ENCODE data around the gene KLHL6.
A peak's percentile ranks its signal among the peaks of the same experiment; 100 is the strongest.
"Not testable (repeated sequence)": the region's sequence is repeated elsewhere in the genome, so short reads cannot be mapped to it uniquely, and the experiment has no call there.

The KLHL6 gene

DNA sequence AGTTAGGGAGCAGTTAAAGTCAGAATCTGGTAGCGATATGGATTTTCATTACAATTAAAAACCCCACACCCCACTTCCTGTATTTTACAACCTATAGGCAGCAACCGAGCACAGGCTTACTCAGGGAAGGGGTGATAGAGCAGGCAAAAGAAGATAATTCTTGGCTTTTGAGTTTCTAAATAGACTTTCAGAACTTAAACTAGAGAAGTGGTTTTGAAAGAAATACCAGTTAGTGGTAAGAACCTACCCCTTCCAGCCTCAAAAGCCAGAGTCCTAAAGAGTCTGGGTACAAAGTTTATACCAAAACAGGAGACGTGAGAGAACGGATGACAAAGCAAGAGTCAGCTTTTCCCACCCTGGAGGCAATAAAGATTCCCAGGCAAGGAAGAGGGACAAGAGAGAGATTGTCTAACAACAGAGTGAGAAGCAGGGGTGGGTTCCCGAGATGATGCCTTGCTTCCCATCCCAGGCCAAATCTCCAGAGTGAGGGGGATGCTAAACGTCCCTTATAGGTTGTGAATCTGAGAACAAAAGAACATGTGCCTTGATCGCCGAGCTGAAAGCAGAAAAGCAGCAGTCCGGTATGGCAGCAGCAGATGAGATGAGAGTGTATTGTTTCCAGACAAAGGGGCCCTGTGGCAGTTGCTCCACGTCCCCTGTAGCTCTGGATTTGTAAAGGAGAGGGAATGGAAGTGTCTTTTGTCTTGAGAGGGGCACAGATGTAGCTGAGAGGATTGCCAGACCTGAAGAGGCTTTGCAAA, 36.8 kb downstream of the KLHL6 start:
- Histone ChIP-seq H3K4me1 (ENCODE audit: control insufficient read depth, insufficient read depth, low read length, unreplicated experiment) (no peaks in the 10 kb centered on the region), H3K36me3 (ENCODE audit: insufficient read depth, low read length) (no peaks in the 10 kb centered on the region), H3K79me2 (ENCODE audit: control insufficient read depth, insufficient read depth, low read length, unreplicated experiment) (no peaks in the 10 kb centered on the region), H3K27ac (ENCODE audit: low read depth, low read length) (no peak overlapping the region), H3K4me3 (ENCODE audit: low read depth, low read length) (no peak overlapping the region), H3K27me3 (ENCODE audit: insufficient read depth, low read length) (peaks cover 48% of the 10 kb centered on the region), H2AFZ (ENCODE audit: low read length, unreplicated experiment) (no peak overlapping the region)

DNA sequence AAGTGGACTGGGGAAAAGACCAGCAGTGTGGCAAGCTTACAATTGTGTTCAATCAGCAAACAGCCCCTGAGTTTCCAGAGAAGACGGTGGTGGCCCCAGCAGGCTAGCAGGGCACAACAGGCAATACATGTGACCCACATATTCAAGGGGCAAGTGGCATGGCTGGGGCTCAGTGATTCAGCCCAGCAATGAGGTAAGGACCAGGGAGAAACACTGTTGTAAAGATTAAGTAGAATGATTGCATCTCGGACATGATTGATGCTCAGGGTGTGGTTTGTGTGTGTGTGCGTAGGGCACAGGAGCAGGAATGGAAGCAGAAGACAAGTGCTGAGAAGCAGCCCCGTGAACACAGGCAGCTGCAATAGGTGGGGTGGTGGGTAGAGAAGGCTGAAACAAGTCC, 37.9 kb downstream of the KLHL6 start:
- H3K4me1 ChIP-seq (ENCODE audit: control insufficient read depth, insufficient read depth, low read length, unreplicated experiment) = no peaks in the 10 kb centered on the region
- no peak overlapping the region for H3K27ac ChIP-seq (ENCODE audit: low read depth, low read length)
- H2AFZ ChIP-seq (ENCODE audit: low read length, unreplicated experiment) = no peak overlapping the region
- H3K27me3 ChIP-seq (ENCODE audit: insufficient read depth, low read length) = peaks cover 48% of the 10 kb centered on the region
- H3K4me3 ChIP-seq (ENCODE audit: low read depth, low read length) = no peak overlapping the region
- H3K79me2 ChIP-seq (ENCODE audit: control insufficient read depth, insufficient read depth, low read length, unreplicated experiment) = no peaks in the 10 kb centered on the region
- H3K36me3 ChIP-seq (ENCODE audit: insufficient read depth, low read length) = no peaks in the 10 kb centered on the region

DNA sequence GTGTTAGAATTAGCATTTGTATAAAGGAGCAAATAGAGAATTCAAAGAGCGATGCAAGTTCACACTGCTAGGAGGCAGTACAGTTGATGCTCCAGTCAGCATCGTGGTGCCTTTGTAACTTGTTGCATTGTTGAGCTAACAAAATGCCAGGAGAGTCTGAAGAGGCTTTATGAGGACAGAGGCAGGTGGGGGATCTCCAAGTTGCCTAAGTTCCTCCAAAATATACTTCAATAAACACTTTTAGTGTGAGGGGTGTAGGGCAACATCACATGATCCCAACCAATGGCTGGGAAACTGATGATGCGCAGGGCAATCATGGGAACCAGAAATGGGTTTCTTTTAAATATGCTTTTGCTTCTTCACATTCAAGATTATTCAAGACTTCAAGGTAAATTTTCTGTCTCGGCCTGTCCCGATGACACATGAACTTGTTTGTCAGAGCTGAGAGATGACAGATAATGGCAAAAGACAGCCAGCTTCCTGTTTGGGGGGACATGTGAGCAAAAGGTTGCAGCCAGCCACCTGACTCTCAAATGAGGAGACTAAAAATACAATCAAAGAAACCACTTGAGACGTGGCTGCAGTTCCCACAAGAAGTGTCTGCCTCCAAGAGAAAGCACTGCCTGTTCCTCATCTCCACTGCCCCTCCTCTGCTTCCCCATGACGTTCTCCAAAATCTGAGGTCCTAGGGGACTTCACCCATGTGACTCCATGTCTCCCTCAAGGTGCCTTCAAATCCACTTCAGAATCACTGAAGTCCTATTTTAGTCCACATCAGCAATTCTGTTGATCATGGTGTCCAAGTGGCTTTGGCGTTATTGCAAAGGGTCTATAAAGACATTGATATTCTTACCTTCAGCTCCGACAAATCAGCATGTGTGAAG, 39.3 kb downstream of the KLHL6 start:
- Histone ChIP-seq H3K4me1 (ENCODE audit: control insufficient read depth, insufficient read depth, low read length, unreplicated experiment) (no peaks in the 10 kb centered on the region), H3K27me3 (ENCODE audit: insufficient read depth, low read length) (peaks cover 48% of the 10 kb centered on the region), H3K79me2 (ENCODE audit: control insufficient read depth, insufficient read depth, low read length, unreplicated experiment) (no peaks in the 10 kb centered on the region), H3K36me3 (ENCODE audit: insufficient read depth, low read length) (no peaks in the 10 kb centered on the region), H2AFZ (ENCODE audit: low read length, unreplicated experiment) (no peak overlapping the region), H3K27ac (ENCODE audit: low read depth, low read length) (no peak overlapping the region), H3K4me3 (ENCODE audit: low read depth, low read length) (no peak overlapping the region)

DNA sequence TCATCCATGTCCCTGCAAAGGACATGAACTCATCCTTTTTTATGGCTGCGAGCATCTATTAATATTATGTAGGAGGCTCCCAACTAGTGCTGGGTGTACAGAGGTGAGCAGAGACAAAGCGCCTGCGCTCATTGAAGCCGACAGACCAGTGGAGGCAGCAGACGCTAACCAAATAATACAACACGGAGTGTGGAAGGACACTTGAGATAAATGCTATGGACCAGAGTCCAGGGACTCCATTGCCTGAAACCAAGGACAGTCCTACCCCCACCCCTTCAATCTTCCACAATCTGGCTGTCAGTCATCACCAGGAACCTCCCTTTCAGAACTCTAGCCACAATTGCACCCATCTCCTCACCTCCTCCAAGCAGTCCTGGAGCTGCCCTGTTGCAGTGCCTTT, 41.5 kb downstream of the KLHL6 start:
- H3K27ac ChIP-seq (ENCODE audit: low read depth, low read length) = no peak overlapping the region
- no peak overlapping the region for H2AFZ ChIP-seq (ENCODE audit: low read length, unreplicated experiment)
- no peak overlapping the region for H3K4me3 ChIP-seq (ENCODE audit: low read depth, low read length)
- no peaks in the 10 kb centered on the region for H3K4me1 ChIP-seq (ENCODE audit: control insufficient read depth, insufficient read depth, low read length, unreplicated experiment)
- H3K36me3 ChIP-seq (ENCODE audit: insufficient read depth, low read length) = no peaks in the 10 kb centered on the region
- H3K79me2 ChIP-seq (ENCODE audit: control insufficient read depth, insufficient read depth, low read length, unreplicated experiment) = no peaks in the 10 kb centered on the region
- H3K27me3 ChIP-seq (ENCODE audit: insufficient read depth, low read length) = peaks cover 44% of the 10 kb centered on the region

DNA sequence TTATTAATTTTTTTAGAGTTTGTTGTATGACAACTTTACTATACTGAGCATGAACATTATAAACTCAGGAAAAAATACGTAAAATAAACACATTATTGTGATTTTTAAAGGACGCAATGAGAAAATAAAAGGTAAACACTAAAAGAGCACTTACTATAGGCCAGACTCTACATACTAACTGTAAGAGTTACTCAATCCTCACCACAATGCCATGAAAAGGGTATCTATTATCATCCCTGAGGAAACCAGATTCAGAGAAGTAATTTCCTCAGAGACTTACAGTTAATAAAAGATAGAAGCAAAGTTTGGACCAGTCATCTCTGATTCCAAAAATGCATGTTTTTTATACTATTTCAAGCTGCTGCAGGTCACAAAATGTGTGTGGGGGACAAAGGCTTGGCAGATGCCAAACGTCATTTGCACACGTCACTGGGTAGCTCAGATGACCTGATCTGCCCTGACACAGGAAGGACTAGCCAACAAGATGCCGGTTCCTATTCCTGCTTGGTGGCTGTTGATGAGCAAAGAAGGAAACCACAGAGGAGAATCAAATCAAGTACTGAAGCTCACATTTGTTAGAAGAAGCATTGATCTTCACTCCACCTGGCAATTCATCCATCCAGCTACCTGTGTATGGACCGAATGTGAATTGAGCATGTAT, 42.3 kb downstream of the KLHL6 start:
- Histone ChIP-seq H3K36me3 (ENCODE audit: insufficient read depth, low read length) (no peaks in the 10 kb centered on the region), H2AFZ (ENCODE audit: low read length, unreplicated experiment) (peak overlapping the region; percentile 14), H3K4me3 (ENCODE audit: low read depth, low read length) (no peak overlapping the region), H3K27ac (ENCODE audit: low read depth, low read length) (no peak overlapping the region), H3K79me2 (ENCODE audit: control insufficient read depth, insufficient read depth, low read length, unreplicated experiment) (no peaks in the 10 kb centered on the region), H3K4me1 (ENCODE audit: control insufficient read depth, insufficient read depth, low read length, unreplicated experiment) (no peaks in the 10 kb centered on the region), H3K27me3 (ENCODE audit: insufficient read depth, low read length) (peaks cover 35% of the 10 kb centered on the region)

DNA sequence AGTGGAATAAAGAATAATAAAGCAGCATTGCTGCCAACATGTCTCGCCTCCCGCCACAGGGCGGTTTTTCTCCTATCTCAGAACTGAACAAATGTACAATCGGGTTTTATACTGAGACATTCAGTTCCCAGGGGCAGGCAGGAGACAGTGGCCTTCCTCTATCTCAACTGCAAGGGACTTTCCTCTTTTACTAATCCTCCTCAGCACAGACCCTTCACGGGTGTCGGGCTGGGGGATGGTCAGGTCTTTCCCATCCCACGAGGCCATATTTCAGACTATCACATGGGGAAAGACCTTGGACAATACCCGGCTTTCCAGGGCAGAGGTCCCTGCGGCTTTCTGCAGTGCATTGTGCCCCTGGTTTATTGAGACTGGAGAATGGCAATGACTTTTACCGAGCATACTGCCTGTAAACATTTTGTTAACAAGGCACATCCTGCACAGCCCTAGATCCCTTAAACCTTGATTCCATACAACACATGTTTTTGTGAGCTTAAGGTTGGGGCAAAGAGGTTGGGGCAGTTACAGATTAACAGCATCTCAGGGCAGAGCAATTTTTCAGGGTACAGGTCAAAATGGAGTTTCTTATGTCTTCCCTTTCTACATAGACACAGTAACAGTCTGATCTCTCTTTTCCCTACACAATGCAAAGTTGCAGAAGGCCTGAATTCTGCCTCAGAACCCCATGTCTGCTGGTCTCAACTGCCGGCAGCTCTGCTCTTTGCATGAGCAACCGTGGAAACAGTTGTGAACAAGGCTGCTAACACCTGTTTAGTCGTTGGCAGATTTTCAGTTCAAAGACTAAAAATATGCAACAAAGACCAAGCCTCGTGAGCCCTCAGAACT, 44.0 kb downstream of the KLHL6 start:
- not testable (repeated sequence) for H3K4me3 ChIP-seq (ENCODE audit: low read depth, low read length); H3K27ac ChIP-seq (ENCODE audit: low read depth, low read length); H3K79me2 ChIP-seq (ENCODE audit: control insufficient read depth, insufficient read depth, low read length, unreplicated experiment); H3K4me1 ChIP-seq (ENCODE audit: control insufficient read depth, insufficient read depth, low read length, unreplicated experiment); H3K36me3 ChIP-seq (ENCODE audit: insufficient read depth, low read length); H2AFZ ChIP-seq (ENCODE audit: low read length, unreplicated experiment)
- peaks cover 21% of the 10 kb centered on the region for H3K27me3 ChIP-seq (ENCODE audit: insufficient read depth, low read length)

DNA sequence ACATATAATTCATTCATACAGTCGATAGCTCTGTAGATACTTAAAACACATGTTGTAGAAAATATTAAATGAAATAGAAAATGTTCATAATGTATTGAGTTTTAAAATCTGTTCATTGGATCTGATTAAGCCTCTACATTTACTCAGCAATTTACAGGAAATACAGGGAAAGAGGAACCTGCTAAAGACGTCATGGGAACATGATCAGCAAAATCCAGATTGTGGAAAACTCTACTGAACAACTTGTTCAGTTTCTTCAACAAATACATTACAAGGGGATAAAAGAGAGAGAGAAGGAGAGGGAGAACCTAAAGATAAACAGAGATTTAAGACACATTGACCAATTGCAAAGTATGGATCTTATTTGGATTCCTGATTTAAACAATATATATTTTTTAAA, 46.7 kb downstream of the KLHL6 start:
- H3K4me3 ChIP-seq (ENCODE audit: low read depth, low read length) = no peak overlapping the region
- H3K36me3 ChIP-seq (ENCODE audit: insufficient read depth, low read length) = no peaks in the 10 kb centered on the region
- no peaks in the 10 kb centered on the region for H3K4me1 ChIP-seq (ENCODE audit: control insufficient read depth, insufficient read depth, low read length, unreplicated experiment)
- H2AFZ ChIP-seq (ENCODE audit: low read length, unreplicated experiment) = no peak overlapping the region
- no peak overlapping the region for H3K27ac ChIP-seq (ENCODE audit: low read depth, low read length)
- peaks cover 8% of the 10 kb centered on the region; the same call in 1 of the 2 replicates for H3K27me3 ChIP-seq (ENCODE audit: insufficient read depth, low read length)
- H3K79me2 ChIP-seq (ENCODE audit: control insufficient read depth, insufficient read depth, low read length, unreplicated experiment) = no peaks in the 10 kb centered on the region

DNA sequence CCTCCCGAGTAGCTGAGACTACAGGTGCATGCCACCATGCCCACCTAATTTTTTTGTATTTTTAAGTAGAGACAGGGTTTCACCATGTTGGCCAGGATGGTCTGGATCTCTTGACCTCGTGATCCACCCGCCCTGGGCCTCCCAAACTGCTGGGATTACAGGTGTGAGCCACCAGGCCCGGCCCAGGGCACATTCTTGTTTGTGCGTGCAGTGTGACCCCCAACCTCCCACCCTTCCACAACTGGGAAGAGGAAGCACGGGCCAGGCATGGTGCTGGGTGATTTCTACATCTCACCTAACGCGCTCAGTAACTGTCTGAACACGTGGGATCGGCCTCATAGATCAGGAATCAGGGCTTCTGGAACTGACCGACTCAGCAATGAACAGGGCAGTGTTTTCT, 48.0 kb downstream of the KLHL6 start:
- no peak overlapping the region for H2AFZ ChIP-seq (ENCODE audit: low read length, unreplicated experiment)
- no peaks in the 10 kb centered on the region for H3K36me3 ChIP-seq (ENCODE audit: insufficient read depth, low read length)
- no peaks in the 10 kb centered on the region for H3K79me2 ChIP-seq (ENCODE audit: control insufficient read depth, insufficient read depth, low read length, unreplicated experiment)
- no peak overlapping the region for H3K27ac ChIP-seq (ENCODE audit: low read depth, low read length)
- H3K4me1 ChIP-seq (ENCODE audit: control insufficient read depth, insufficient read depth, low read length, unreplicated experiment) = no peaks in the 10 kb centered on the region
- H3K4me3 ChIP-seq (ENCODE audit: low read depth, low read length) = no peak overlapping the region
- peaks cover 13% of the 10 kb centered on the region; the same call in 1 of the 2 replicates for H3K27me3 ChIP-seq (ENCODE audit: insufficient read depth, low read length)

DNA sequence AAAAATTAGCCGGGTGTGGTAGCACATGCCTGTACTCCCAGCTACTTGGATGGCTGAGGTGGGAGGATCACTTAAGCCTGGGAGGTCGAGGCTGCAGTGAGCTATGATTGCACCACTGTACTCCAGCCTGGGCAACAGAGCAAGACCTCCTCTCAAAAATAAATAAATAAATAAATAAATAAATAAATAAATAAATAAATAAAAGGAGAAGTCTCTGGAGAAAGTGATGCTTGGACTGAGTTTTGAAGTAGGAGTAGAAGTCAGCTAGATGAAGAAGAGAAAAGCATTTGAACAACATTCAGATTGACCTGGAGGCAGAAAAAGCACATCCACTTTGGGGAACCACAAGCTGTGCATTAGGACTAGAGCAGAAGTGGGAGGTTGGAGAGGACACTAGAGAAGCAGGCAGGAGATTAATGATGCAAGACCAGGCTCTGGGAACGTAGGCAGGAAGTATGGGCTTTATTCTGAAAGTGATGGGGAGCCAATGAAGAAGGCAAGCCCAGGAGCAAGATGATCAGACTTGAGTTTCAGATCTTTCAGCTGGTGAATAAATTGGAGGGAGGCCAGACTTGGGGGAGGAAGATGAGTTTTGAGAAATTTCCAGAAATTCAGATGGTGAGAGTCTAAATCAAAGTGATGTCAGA, 48.7 kb downstream of the KLHL6 start:
- Histone ChIP-seq H3K79me2 (ENCODE audit: control insufficient read depth, insufficient read depth, low read length, unreplicated experiment) (no peaks in the 10 kb centered on the region), H2AFZ (ENCODE audit: low read length, unreplicated experiment) (no peak overlapping the region)

More for the DNA sequence above, 48.7 kb downstream of the KLHL6 start:
- H3K27me3 ChIP-seq (ENCODE audit: insufficient read depth, low read length) = peaks cover 13% of the 10 kb centered on the region; the same call in 1 of the 2 replicates
- H3K36me3 ChIP-seq (ENCODE audit: insufficient read depth, low read length) = no peaks in the 10 kb centered on the region
- no peak overlapping the region for H3K27ac ChIP-seq (ENCODE audit: low read depth, low read length)
- no peak overlapping the region for H3K4me3 ChIP-seq (ENCODE audit: low read depth, low read length)
- H3K4me1 ChIP-seq (ENCODE audit: control insufficient read depth, insufficient read depth, low read length, unreplicated experiment) = no peaks in the 10 kb centered on the region

All from ACC112 (cell line).